ENCODE data around the gene IL27RA. TPM values are rescaled to one million over a fixed set of nuclear protein-coding genes. Genes with fewer than 3 reads are reported as not detected.

The IL27RA gene
- total and polyA plus RNA-seq, 10 donors = 12.8 to 28.7 (median 16.8) TPM

GRCh38 chr19:14003251-14004055 is 28.1 kb upstream of the IL27RA start:
- Histone ChIP-seq H3K27me3 (replicated peaks in 1 of 7) (no peaks in the 10 kb centered on the region), H3K9me3 (peaks cover 0 to 9% (median 7%) of the 10 kb centered on the region in 8 donors), H3K4me1 (peaks cover 35 to 69% (median 61%) of the 10 kb centered on the region in 6 donors), H3K27ac (peak overlapping the region; percentile 78 to 99 (median 98)), H3K4me3 (no peak overlapping the region), H3K36me3 (peaks cover 0 to 25% (median 0%) of the 10 kb centered on the region in 6 donors)
- DNase-seq = no peak
- WGBS, 5 donors = 19 to 28% (median 24%) methylated on average over 10 of the region's 10 CpGs
- TF ChIP-seq POLR2AphosphoS5 (IDR thresholded peaks at IDR 0.05) (no peak), POLR2A (IDR thresholded peaks at IDR 0.05) (no peak), CTCF (IDR thresholded peaks at IDR 0.05 in 8 of 11, conservative IDR thresholded peaks at IDR 0.05 in 3 of 11) (no peak)
- intact Hi-C loops (cut with DNase I; ENCODE audit: low total_unique reads) = no loop called here

GRCh38 chr19:14004619-14005348 is 26.8 kb upstream of the IL27RA start:
- peak overlapping the region; percentile 85 to 99 (median 98) for H3K27ac ChIP-seq
- H3K27me3 ChIP-seq (replicated peaks in 1 of 7) = no peaks in the 10 kb centered on the region
- H3K4me3 ChIP-seq = peak overlapping the region in 6 of 8 donors; percentile 77 to 98 (median 91)
- TF ChIP-seq CTCF (IDR thresholded peaks at IDR 0.05 in 8 of 11, conservative IDR thresholded peaks at IDR 0.05 in 3 of 11) (no peak), POLR2A (IDR thresholded peaks at IDR 0.05) (no peak), POLR2AphosphoS5 (IDR thresholded peaks at IDR 0.05) (peak in 1 of 3 donors; percentile 16)
- H3K9me3 ChIP-seq = no peaks in the 10 kb centered on the region
- peaks cover 0 to 12% (median 0%) of the 10 kb centered on the region in 6 donors for H3K36me3 ChIP-seq
- peaks cover 35 to 65% (median 61%) of the 10 kb centered on the region in 6 donors for H3K4me1 ChIP-seq
- DNase-seq = peak; percentile 85
- WGBS, 5 donors = 20 to 26% (median 23%) methylated on average over 14 of the region's 14 CpGs
- intact Hi-C loops (cut with DNase I; ENCODE audit: low total_unique reads) = no loop called here

GRCh38 chr19:14005349-14006084 is 26.0 kb upstream of the IL27RA start:
- H3K9me3 ChIP-seq = no peaks in the 10 kb centered on the region
- WGBS, 5 donors = 2 to 7% (median 4%) methylated on average over 26 to 49 of the region's 50 CpGs
- peaks cover 35 to 58% (median 55%) of the 10 kb centered on the region in 6 donors for H3K4me1 ChIP-seq
- peak; percentile 59 to 79 (median 67) for TF ChIP-seq POLR2AphosphoS5 (IDR thresholded peaks at IDR 0.05)
- peak in 1 of 3 donors; percentile 69 for TF ChIP-seq POLR2A (IDR thresholded peaks at IDR 0.05)
- TF ChIP-seq CTCF (IDR thresholded peaks at IDR 0.05 in 8 of 11, conservative IDR thresholded peaks at IDR 0.05 in 3 of 11) = no peak
- peak overlapping the region; percentile 85 to 99 (median 98) for H3K27ac ChIP-seq
- peak; percentile 97 for DNase-seq
- H3K36me3 ChIP-seq = peaks cover 0 to 4% (median 0%) of the 10 kb centered on the region in 6 donors
- H3K27me3 ChIP-seq (replicated peaks in 1 of 7) = no peaks in the 10 kb centered on the region
- intact Hi-C loops (cut with DNase I; ENCODE audit: low total_unique reads) = no loop called here
- H3K4me3 ChIP-seq = peak overlapping the region; percentile 71 to 98 (median 87)
